HepG2 (cell line): ENCODE results near the gene NOP58. TPM values are rescaled to one million over a fixed set of nuclear protein-coding genes. Genes with fewer than 3 reads are reported as not detected.

Experiments
- CBX1 ChIP-seq: IDR thresholded peaks from one replicate; pipeline ENCODE4 v1.6.1; 2016; ENCODE audit warnings: antibody characterized with exemption, low read depth
- CBX2 ChIP-seq, 2 experiments: fragments of 200-600 bp in 1 of 2; sonication (generic); formaldehyde crosslinking in 1 of 2; IDR thresholded peaks; 2 replicates each; pipeline versions ENCODE4 v1.7.0 to v1.8.1; 2018 to 2022; ENCODE audit warnings: low read depth in 2 of 2, low read length in 1 of 2, mild to moderate bottlenecking in 1 of 2, missing genetic modification reagents in 1 of 2
- ERF ChIP-seq: IDR thresholded peaks from 2 replicates; pipeline ENCODE4 v1.6.1; 2018; ENCODE audit warnings: missing biosample characterization, missing genetic modification reagents
- ETV6 ChIP-seq: sonication (generic); formaldehyde crosslinking; conservative IDR thresholded peaks from 2 replicates; pipeline ENCODE4 v1.4.0; 2020; ENCODE audit warnings: missing genetic modification reagents
- HNF1B ChIP-seq: sonication (generic); formaldehyde crosslinking; IDR thresholded peaks from 2 replicates; pipeline ENCODE4 v1.5.1; 2020; ENCODE audit warnings: mild to moderate bottlenecking, moderate library complexity, missing genetic modification reagents
- HNRNPH1 ChIP-seq: fragments of 200-400 bp; formaldehyde crosslinking; optimal IDR thresholded peaks from 2 replicates; pipeline ENCODE3; 2017; ENCODE audit warnings: mild to moderate bottlenecking, low read depth, low read length
- KDM5A ChIP-seq: fragments of 200-600 bp; sonication (generic); IDR thresholded peaks from 2 replicates; pipeline ENCODE4 v1.7.0; 2018; ENCODE audit warnings: antibody characterized with exemption, mild to moderate bottlenecking, low read length, borderline replicate concordance
- KLF11 ChIP-seq: IDR thresholded peaks from 2 replicates; pipeline ENCODE4 v1.6.1; 2016; ENCODE audit warnings: missing compliant biosample characterization
- NR2C2 ChIP-seq: sonication (generic); formaldehyde crosslinking; IDR thresholded peaks from 2 replicates; pipeline ENCODE4 v1.4.0; 2020; ENCODE audit warnings: missing genetic modification reagents, mild to moderate bottlenecking, moderate library complexity, borderline replicate concordance
- POLR2AphosphoS2 ChIP-seq: IDR thresholded peaks from 2 replicates; pipeline ENCODE4 v1.6.1; 2011; ENCODE audit warnings: low read depth, low read length, improper control_type of control experiment
- RXRB ChIP-seq: IDR thresholded peaks from 2 replicates; pipeline ENCODE4 v1.6.1; 2016; ENCODE audit warnings: borderline replicate concordance, missing genetic modification reagents, missing compliant biosample characterization
- SCMH1 ChIP-seq: sonication (generic); formaldehyde crosslinking; IDR thresholded peaks from 2 replicates; pipeline ENCODE4 v1.9.0; 2021; ENCODE audit warnings: missing genetic modification reagents, mild to moderate bottlenecking, borderline replicate concordance
- SRSF9 ChIP-seq: fragments of 200-400 bp; formaldehyde crosslinking; IDR thresholded peaks from 2 replicates; pipeline ENCODE4 v1.6.1; 2018; ENCODE audit warnings: borderline replicate concordance, mild to moderate bottlenecking, low read depth, low read length; ENCODE audit not compliant: insufficient read depth, poor library complexity, severe bottlenecking
- SRY ChIP-seq: sonication (generic); formaldehyde crosslinking; IDR thresholded peaks from 2 replicates; pipeline ENCODE4 v1.8.0; 2022; ENCODE audit warnings: mild to moderate bottlenecking, missing genetic modification reagents
- TAF15 ChIP-seq: fragments of 200-400 bp; formaldehyde crosslinking; IDR thresholded peaks from one replicate; pipeline ENCODE4 v1.6.1; 2018; ENCODE audit warnings: mild to moderate bottlenecking, low read depth, low read length; ENCODE audit not compliant: poor library complexity, severe bottlenecking
- TIGD3 ChIP-seq: sonication (generic); formaldehyde crosslinking; IDR thresholded peaks from 2 replicates; pipeline ENCODE4 v1.5.1; 2020; ENCODE audit warnings: mild to moderate bottlenecking, missing genetic modification reagents, borderline replicate concordance
- YEATS2 ChIP-seq: sonication (generic); formaldehyde crosslinking; IDR thresholded peaks from 2 replicates; pipeline ENCODE4 v1.4.0; 2020; ENCODE audit warnings: missing genetic modification reagents, borderline replicate concordance
- ZIK1 ChIP-seq: sonication (generic); formaldehyde crosslinking; IDR thresholded peaks from 2 replicates; pipeline ENCODE4 v1.5.0; 2020; ENCODE audit warnings: mild to moderate bottlenecking, low read depth, missing genetic modification reagents, borderline replicate concordance
- ZNF207 ChIP-seq: fragments of 450-650 bp; IDR thresholded peaks from 2 replicates; pipeline ENCODE4 v1.6.1; 2016; ENCODE audit warnings: antibody characterized with exemption, borderline replicate concordance
- ZNF367 ChIP-seq: sonication (generic); formaldehyde crosslinking; IDR thresholded peaks from 2 replicates; pipeline ENCODE4 v1.4.0; 2020; ENCODE audit warnings: missing genetic modification reagents, borderline replicate concordance
- ZNF383 ChIP-seq: sonication (generic); formaldehyde crosslinking; IDR thresholded peaks from 2 replicates; pipeline ENCODE4 v1.4.0; 2020; ENCODE audit warnings: missing genetic modification reagents, mild to moderate bottlenecking, borderline replicate concordance
- ZNF451 ChIP-seq: sonication (generic); formaldehyde crosslinking; IDR thresholded peaks from 2 replicates; pipeline ENCODE4 v1.5.0; 2020; ENCODE audit warnings: mild to moderate bottlenecking, missing genetic modification reagents
- ZNF543 ChIP-seq: sonication (generic); formaldehyde crosslinking; IDR thresholded peaks from 2 replicates; pipeline ENCODE4 v1.4.0; 2020; ENCODE audit warnings: mild to moderate bottlenecking, missing genetic modification reagents
- ZNF562 ChIP-seq: sonication (generic); formaldehyde crosslinking; IDR thresholded peaks from 2 replicates; pipeline ENCODE4 v1.8.0; 2022; ENCODE audit warnings: missing genetic modification reagents, borderline replicate concordance
- ZNF737 ChIP-seq: sonication (generic); formaldehyde crosslinking; IDR thresholded peaks from 2 replicates; pipeline ENCODE4 v1.5.0; 2020; ENCODE audit warnings: missing genetic modification reagents, mild to moderate bottlenecking, borderline replicate concordance
- ZNF749 ChIP-seq: sonication (generic); formaldehyde crosslinking; IDR thresholded peaks from 2 replicates; pipeline ENCODE4 v1.8.0; 2022; ENCODE audit warnings: mild to moderate bottlenecking, missing genetic modification reagents, moderate library complexity, borderline replicate concordance
- ZSCAN20 ChIP-seq: sonication (generic); formaldehyde crosslinking; IDR thresholded peaks from 2 replicates; pipeline ENCODE4 v1.4.0; 2020; ENCODE audit warnings: missing genetic modification reagents, mild to moderate bottlenecking, borderline replicate concordance
- polyA plus RNA-seq, 8 experiments: library from polyadenylated mRNA; depleted of rRNA in 3 of 8; stranded (reverse) in 7 of 8; unstranded in 1 of 8; fragments of >200 nt; fragmentation: Illumina TruSeq in 4 of 8; extraction: Trizol in 4 of 8; gene quantifications; 2 replicates each; pipeline versions ENCODE4 v1.2.1 to v1.2.3, GENCODE V29; 2011 to 2016; ENCODE audit warnings: low read depth in 4 of 8, missing spikeins in 1 of 8, mixed read lengths in 1 of 8; ENCODE audit not compliant: insufficient read depth in 1 of 8
- total RNA-seq, 5 experiments: library from RNA; depleted of rRNA; stranded (reverse); fragments of >200 nt; fragmentation: Illumina TruSeq; extraction: Trizol; gene quantifications; 2 replicates each; pipeline ENCODE4 v1.2.3, GENCODE V29; 2016; ENCODE audit warnings: low read depth in 1 of 5

Gene NOP58
- total and polyA plus RNA-seq, 2 of the 13 experiments (the other 11 are each of a cell fraction or from before 2014, with no cell fraction given) = 74.9 to 203 TPM

DNA sequence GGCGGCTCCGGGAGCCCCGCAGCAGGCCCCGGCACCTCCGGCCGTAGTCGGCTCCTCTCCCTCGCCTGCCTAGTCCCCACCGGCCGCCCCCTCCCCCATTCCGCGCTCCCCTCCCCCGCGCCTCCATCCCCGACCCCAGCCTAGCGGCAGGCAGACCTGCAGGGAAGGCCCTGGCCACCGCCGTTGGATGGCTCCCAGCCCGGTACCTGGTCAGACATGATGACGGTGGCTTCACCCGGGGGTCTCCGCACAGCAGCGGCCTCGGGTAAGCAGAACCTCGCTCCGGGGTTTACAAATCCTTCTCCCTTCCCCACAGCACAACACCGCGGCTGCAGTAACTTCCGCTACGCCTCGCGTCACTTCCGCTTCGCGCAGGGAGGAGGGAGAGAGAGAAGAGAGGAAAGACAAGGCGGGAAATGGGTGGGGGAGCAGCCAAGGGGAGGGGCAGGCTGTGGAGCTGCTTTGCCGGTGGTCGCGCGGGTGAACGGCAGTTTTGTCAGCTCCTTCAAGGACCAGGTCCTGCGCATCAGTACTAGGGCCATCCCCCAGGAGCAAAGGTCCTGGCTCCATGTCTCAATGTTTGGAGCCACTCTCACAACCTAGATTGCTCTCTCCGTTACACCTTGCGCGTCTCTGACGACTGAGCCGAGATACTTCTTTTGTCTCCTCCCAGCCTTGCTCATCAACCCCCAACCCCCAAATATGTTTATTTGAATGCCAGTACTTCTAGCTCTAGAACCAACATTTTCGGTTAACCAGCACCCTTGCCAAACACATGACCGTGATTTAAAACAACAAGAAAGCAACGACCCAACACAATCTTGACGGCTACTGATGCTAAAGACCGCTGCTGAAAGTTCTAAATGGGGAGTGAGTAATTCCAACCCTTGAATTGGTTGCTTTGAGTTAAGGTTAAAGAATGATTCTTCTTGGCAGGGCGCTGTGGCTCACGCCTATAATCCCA lies 27.0 kb upstream of the NOP58 start, which contains the start of gene SUMO1 (continued):
- TF ChIP-seq HNF1B (CRISPR knock-in tag) = peak; percentile 92; the same call in 1 of the 2 replicates
- peak; percentile 88 for TF ChIP-seq ZIK1
- TF ChIP-seq ZSCAN20 (CRISPR knock-in tag) = no peak
- TF ChIP-seq SCMH1 = no peak
- TF ChIP-seq TAF15 = no peak
- TF ChIP-seq SRSF9 = no peak
- TF ChIP-seq RXRB (CRISPR knock-in tag) = no peak
- no peak for TF ChIP-seq CBX2 (IDR thresholded peaks at IDR 0.05; ENCODE audit: low read depth, low read length)
- 0 out of 2 replicates have a peak, but pooled peaks have one; percentile 41 for TF ChIP-seq CBX2 (CRISPR knock-in tag; IDR thresholded peaks at IDR 0.05; ENCODE audit: low read depth)
- no peak for TF ChIP-seq POLR2AphosphoS2
- TF ChIP-seq ZNF543 (CRISPR knock-in tag) = no peak
- peak; percentile 67 for TF ChIP-seq ERF (CRISPR knock-in tag)
- TF ChIP-seq ZNF207 = no peak
- TF ChIP-seq CBX1 = no peak
- TF ChIP-seq HNRNPH1 = peak; percentile 87
- TF ChIP-seq SRY (CRISPR knock-in tag) = peak; percentile 84; the same call in 1 of the 2 replicates
- TF ChIP-seq NR2C2 (CRISPR knock-in tag) = peak; percentile 53; the same call in 1 of the 2 replicates
- TF ChIP-seq ZNF367 (CRISPR knock-in tag) = 0 out of 2 replicates have a peak, but pooled peaks have one; percentile 53
- TF ChIP-seq KDM5A = peak; percentile 93
- TF ChIP-seq TIGD3 (CRISPR knock-in tag) = peak; percentile 74
- TF ChIP-seq ZNF451 (CRISPR knock-in tag) = no peak; the same call in 1 of the 2 replicates
- no peak for TF ChIP-seq ZNF562 (CRISPR knock-in tag)
- TF ChIP-seq ETV6 = no peak; the same call in 1 of the 2 replicates
- TF ChIP-seq ZNF737 (CRISPR knock-in tag) = no peak
- no peak for TF ChIP-seq ZNF383 (CRISPR knock-in tag)
- TF ChIP-seq YEATS2 (CRISPR knock-in tag) = peak; percentile 95
- TF ChIP-seq KLF11 (CRISPR knock-in tag) = peak; percentile 28; the same call in 1 of the 2 replicates
- TF ChIP-seq ZNF749 (CRISPR knock-in tag) = no peak
